Natural killer cell treated with Interleukin-12 subunit alpha and Interleukin-12 subunit beta and Interleukin-15 and Interleukin-18, amount 100 ng/mL, for 72 hours (primary cell): ENCODE measurements around the gene STYXL1. TPM values are rescaled to one million over a fixed set of nuclear protein-coding genes. Genes with fewer than 3 reads are reported as not detected.

Source experiments
- ATAC-seq, 2 donors: fragments of 150-1000 bp; cut with Tn5 transposase in 1 of 2; sonication (Bioruptor Pico), chemical (Tn5 transposase) in 1 of 2; 2 replicates each; pipeline ENCODE4 v1.10.0; 2021
- DNase-seq: peaks from one replicate; pipeline ENCODE4 v3.0.0; 2022; ENCODE audit warnings: low spot score
- H3K27ac Mint-ChIP-seq, 2 donors: 1 replicate in 1 of 2; 2 replicates in 1 of 2; pipeline ENCODE4 v1.8.0; 2022; ENCODE audit warnings: mixed read lengths in 2 of 2, mild to moderate bottlenecking in 1 of 2, moderate library complexity in 1 of 2
- H3K27me3 Mint-ChIP-seq, 2 donors: 1 replicate in 1 of 2; 2 replicates in 1 of 2; pipeline ENCODE4 v1.8.0; 2022; ENCODE audit warnings: mixed read lengths in 2 of 2
- H3K36me3 Mint-ChIP-seq: one replicate; pipeline ENCODE4 v1.8.0; 2022; ENCODE audit warnings: mixed read lengths
- H3K4me1 Mint-ChIP-seq, 2 donors: 1 replicate in 1 of 2; 2 replicates in 1 of 2; pipeline ENCODE4 v1.8.0; 2022; ENCODE audit warnings: low read depth in 2 of 2, mixed read lengths in 2 of 2, mild to moderate bottlenecking in 1 of 2
- H3K4me3 Mint-ChIP-seq: one replicate; pipeline ENCODE4 v1.8.0; 2022; ENCODE audit warnings: mixed read lengths
- H3K9me3 Mint-ChIP-seq: 2 replicates; pipeline ENCODE4 v1.8.0; 2022; ENCODE audit warnings: mixed read lengths
- total RNA-seq, 2 donors: library from RNA; stranded (reverse); gene quantifications; one replicate each; pipeline ENCODE4 v1.2.3, GENCODE V29; 2022

The STYXL1 gene
- total RNA-seq, 2 donors from 2014 or later, result 36.6 to 56.4 TPM

GRCh38 chr7:75963381-75963995 is 84.3 kb downstream of the STYXL1 start:
- no peak overlapping the region for H3K4me3 Mint-ChIP-seq

GRCh38 chr7:75962607-75963380 is 85.0 kb downstream of the STYXL1 start:
- peaks cover 5% of the 10 kb centered on the region for H3K36me3 Mint-ChIP-seq
- peaks cover 0 to 11% of the 10 kb centered on the region in 2 donors for H3K4me1 Mint-ChIP-seq
- DNase-seq, result no peak
- no peaks in the 10 kb centered on the region for H3K9me3 Mint-ChIP-seq
- H3K27me3 Mint-ChIP-seq, result no peaks in the 10 kb centered on the region
- no peak for ATAC-seq
- no peak overlapping the region for H3K4me3 Mint-ChIP-seq
- H3K27ac Mint-ChIP-seq, result peak overlapping the region in 1 of 2 donors; percentile 76

More at GRCh38 chr7:75963381-75963995, 84.3 kb downstream of the STYXL1 start:
- ATAC-seq, result no peak
- H3K27me3 Mint-ChIP-seq, result no peaks in the 10 kb centered on the region
- H3K4me1 Mint-ChIP-seq, result peaks cover 0 to 11% of the 10 kb centered on the region in 2 donors
- peaks cover 5% of the 10 kb centered on the region for H3K36me3 Mint-ChIP-seq
- peak overlapping the region in 1 of 2 donors; percentile 76 for H3K27ac Mint-ChIP-seq
- no peak for DNase-seq
- H3K9me3 Mint-ChIP-seq, result no peaks in the 10 kb centered on the region

GRCh38 chr7:75961218-75961617 is 86.6 kb downstream of the STYXL1 start:
- ATAC-seq (no peak), DNase-seq (no peak)
- Mint-ChIP-seq H3K27me3 (no peaks in the 10 kb centered on the region), H3K9me3 (no peaks in the 10 kb centered on the region), H3K36me3 (peaks cover 5% of the 10 kb centered on the region), H3K4me3 (no peak overlapping the region), H3K4me1 (peaks cover 0 to 9% of the 10 kb centered on the region in 2 donors), H3K27ac (peak overlapping the region in 1 of 2 donors; percentile 36)

- H3K9me3 Mint-ChIP-seq, result no peaks in the 10 kb centered on the region
- ATAC-seq, result no peak
- no peak for DNase-seq
- H3K27me3 Mint-ChIP-seq, result no peaks in the 10 kb centered on the region
- H3K4me1 Mint-ChIP-seq, result peaks cover 0 to 9% of the 10 kb centered on the region in 2 donors
- no peak overlapping the region for H3K27ac Mint-ChIP-seq
- no peak overlapping the region for H3K4me3 Mint-ChIP-seq
- H3K36me3 Mint-ChIP-seq, result peaks cover 5% of the 10 kb centered on the region
Observed at GRCh38 chr7:75960372-75960771, 87.4 kb downstream of the STYXL1 start.

GRCh38 chr7:75958802-75959543 is 88.8 kb downstream of the STYXL1 start:
- DNase-seq (no peak), ATAC-seq (no peak)
- Mint-ChIP-seq H3K36me3 (peaks cover 5% of the 10 kb centered on the region), H3K4me1 (peaks cover 0 to 12% of the 10 kb centered on the region in 2 donors), H3K9me3 (no peaks in the 10 kb centered on the region), H3K27me3 (no peaks in the 10 kb centered on the region), H3K4me3 (no peak overlapping the region), H3K27ac (no peak overlapping the region)

- no peaks in the 10 kb centered on the region for H3K36me3 Mint-ChIP-seq
- ATAC-seq (no peak), DNase-seq (no peak)
- no peaks in the 10 kb centered on the region for H3K9me3 Mint-ChIP-seq
- H3K27me3 Mint-ChIP-seq, result no peaks in the 10 kb centered on the region
- H3K4me1 Mint-ChIP-seq, result peaks cover 0 to 5% of the 10 kb centered on the region in 2 donors
- no peak overlapping the region for H3K27ac Mint-ChIP-seq
- H3K4me3 Mint-ChIP-seq, result no peak overlapping the region
Observed at GRCh38 chr7:75957021-75957736, 90.6 kb downstream of the STYXL1 start.

- Mint-ChIP-seq H3K4me1 (peaks cover 0 to 8% of the 10 kb centered on the region in 2 donors), H3K36me3 (no peaks in the 10 kb centered on the region), H3K9me3 (no peaks in the 10 kb centered on the region), H3K4me3 (no peak overlapping the region), H3K27ac (no peak overlapping the region), H3K27me3 (no peaks in the 10 kb centered on the region)
- ATAC-seq (no peak), DNase-seq (no peak)
Observed at GRCh38 chr7:75955331-75955955, 92.4 kb downstream of the STYXL1 start.

GRCh38 chr7:75953931-75954330 is 93.9 kb downstream of the STYXL1 start:
- no peaks in the 10 kb centered on the region for H3K27me3 Mint-ChIP-seq
- H3K27ac Mint-ChIP-seq, result peak overlapping the region in 1 of 2 donors; percentile 80
- no peaks in the 10 kb centered on the region for H3K9me3 Mint-ChIP-seq
- ATAC-seq, result no peak
- peaks cover 3 to 12% of the 10 kb centered on the region in 2 donors for H3K4me1 Mint-ChIP-seq
- H3K36me3 Mint-ChIP-seq, result no peaks in the 10 kb centered on the region
- H3K4me3 Mint-ChIP-seq, result no peak overlapping the region
- no peak for DNase-seq

- Mint-ChIP-seq H3K9me3 (no peaks in the 10 kb centered on the region), H3K36me3 (no peaks in the 10 kb centered on the region), H3K4me1 (peaks cover 8 to 16% of the 10 kb centered on the region in 2 donors), H3K27me3 (no peaks in the 10 kb centered on the region), H3K27ac (peak overlapping the region in 1 of 2 donors; percentile 80), H3K4me3 (no peak overlapping the region)
- ATAC-seq (no peak), DNase-seq (no peak)
Observed at GRCh38 chr7:75953431-75953830, 94.4 kb downstream of the STYXL1 start.

GRCh38 chr7:75951506-75951905 is 96.3 kb downstream of the STYXL1 start:
- Mint-ChIP-seq H3K27me3 (no peaks in the 10 kb centered on the region), H3K4me3 (no peak overlapping the region), H3K27ac (peak overlapping the region in 1 of 2 donors; percentile 50), H3K9me3 (no peaks in the 10 kb centered on the region), H3K4me1 (peaks cover 13 to 24% of the 10 kb centered on the region in 2 donors), H3K36me3 (no peaks in the 10 kb centered on the region)
- ATAC-seq (peak; percentile 85 to 93), DNase-seq (peak; percentile 64)

GRCh38 chr7:75950111-75950681 is 97.6 kb downstream of the STYXL1 start:
- ATAC-seq (no peak), DNase-seq (no peak)
- H3K36me3 Mint-ChIP-seq, result no peaks in the 10 kb centered on the region
- no peaks in the 10 kb centered on the region for H3K27me3 Mint-ChIP-seq
- peaks cover 25 to 37% of the 10 kb centered on the region in 2 donors for H3K4me1 Mint-ChIP-seq
- no peaks in the 10 kb centered on the region for H3K9me3 Mint-ChIP-seq
- peak overlapping the region in 1 of 2 donors; percentile 37 for H3K27ac Mint-ChIP-seq
- H3K4me3 Mint-ChIP-seq, result no peak overlapping the region

- DNase-seq, result no peak
- H3K9me3 Mint-ChIP-seq, result no peaks in the 10 kb centered on the region
Observed at GRCh38 chr7:75948179-75948578, 99.6 kb downstream of the STYXL1 start.

More at GRCh38 chr7:75948179-75948578, 99.6 kb downstream of the STYXL1 start:
- Mint-ChIP-seq H3K4me3 (peak overlapping the region; percentile 55), H3K27me3 (no peaks in the 10 kb centered on the region), H3K4me1 (peaks cover 38 to 39% of the 10 kb centered on the region in 2 donors), H3K36me3 (no peaks in the 10 kb centered on the region), H3K27ac (peak overlapping the region; percentile 62 to 87)
- ATAC-seq, result no peak
